Right cardiac atrium (tissue), 5 donors: Measurements from ENCODE around the gene SRC. TPM values are rescaled to one million over a fixed set of nuclear protein-coding genes. Genes with fewer than 3 reads are reported as not detected.
"Not testable (repeated sequence)": the region's sequence is repeated elsewhere in the genome, so short reads cannot be mapped to it uniquely, and the experiment has no call there.

Experiments
- ATAC-seq, 2 donors: fragments of 200-7000 bp; cut with Tn5 transposase; one replicate each; pipeline versions ENCODE4 v1.8.0 to v1.9.1; 2020; ENCODE audit warnings: moderate library complexity in 2 of 2, mild to moderate bottlenecking in 1 of 2
- DNase-seq, 3 donors: peaks; one replicate each; pipeline ENCODE4 v3.0.0-alpha.2; 2020
- H3K27ac ChIP-seq: one replicate; pipeline ENCODE4 v1.5.1; 2013; ENCODE audit warnings: mild to moderate bottlenecking, low read length, control low read depth, moderate library complexity
- H3K27me3 ChIP-seq: one replicate; pipeline ENCODE4 v1.6.1; 2013; ENCODE audit not compliant: control insufficient read depth, insufficient read depth
- H3K4me1 ChIP-seq: one replicate; pipeline ENCODE4 v1.6.1; 2013; ENCODE audit warnings: low read length; ENCODE audit not compliant: control insufficient read depth, insufficient read depth
- H3K4me3 ChIP-seq: one replicate; pipeline ENCODE4 v1.5.1; 2013; ENCODE audit warnings: low read length, control low read depth
- H3K9me3 ChIP-seq: one replicate; pipeline ENCODE4 v1.6.1; 2013; ENCODE audit warnings: low read length; ENCODE audit not compliant: control insufficient read depth
- WGBS: extraction: QIAGEN DNeasy Blood & Tissue Kit; methylation state at CpG from one replicate; pipeline ENCODE4 v1.1.7; 2013; 5-methylcytosine and 5-hydroxymethylcytosine counted together
- intact Hi-C, 4 donors: fragments of 100-400 bp; cut with DNase I; formaldehyde crosslinking; loops; one replicate each; pipeline versions ENCODE4 v1.11.0 to v1.14.0; 2022 to 2023
- polyA plus RNA-seq: library from polyadenylated mRNA; stranded (reverse); fragments of 200-250 nt; gene quantifications from one replicate; pipeline ENCODE4 v1.2.3, GENCODE V29; 2013
- total RNA-seq, 4 donors: library from RNA; stranded (reverse); fragmentation: NEBNext Ultra II Directional; extraction: Animal tissue kit (Norgen Biotek cat#: 25700); gene quantifications; one replicate each; pipeline ENCODE4 v1.2.1, GENCODE V29; 2021
- donor health status: healthy with polysubstance abuse.
- donor health status: DM: no; HTN: yes; CAD: no.
- donor health status: DM: no; HTN: no; CAD: no.
- donor health status: DM: no; HTN: yes; CAD: no; lungs with severe emphysema.
- donor health status: DM: yes; HTN: yes; CAD: no.

The SRC gene
- total and polyA plus RNA-seq, 5 donors, result 9.5 to 14.0 (median 13.1) TPM

- intact Hi-C loops, result loop anchor here in 1 of 4 donors (10.0 kb wide), 1 partner anchor 175 kb away; no protein-coding TSS in a partner anchor
- no peak overlapping the region for H3K27ac ChIP-seq
- H3K4me1 ChIP-seq, result no peaks in the 10 kb centered on the region
- no peaks in the 10 kb centered on the region for H3K9me3 ChIP-seq
- 92% methylated on average over 8 of the region's 8 CpGs for WGBS
- no peak overlapping the region for H3K4me3 ChIP-seq
- DNase-seq (no peak), ATAC-seq (no peak)
- no peaks in the 10 kb centered on the region for H3K27me3 ChIP-seq
These were observed 23.9 kb downstream of the SRC start for GRCh38 chr20:37369846-37370245.

- intact Hi-C loops, H3K4me3 ChIP-seq, H3K9me3 ChIP-seq, H3K4me1 ChIP-seq, ATAC-seq, H3K27me3 ChIP-seq, H3K27ac ChIP-seq: not testable (repeated sequence)
- DNase-seq, result peak in 1 of 3 donors; percentile 18
- WGBS, result 93% methylated on average over 9 of the region's 9 CpGs
These were observed 25.9 kb downstream of the SRC start for GRCh38 chr20:37371845-37372244.

- no peaks in the 10 kb centered on the region for H3K9me3 ChIP-seq
- no peak for ATAC-seq
- H3K4me3 ChIP-seq, result no peak overlapping the region
- no peaks in the 10 kb centered on the region for H3K4me1 ChIP-seq
- no peak for DNase-seq
- WGBS, result 93% methylated on average over 3 of the region's 3 CpGs
- intact Hi-C loops, result no loop called here
- no peak overlapping the region for H3K27ac ChIP-seq
- no peaks in the 10 kb centered on the region for H3K27me3 ChIP-seq
These were observed 26.5 kb downstream of the SRC start for GRCh38 chr20:37372441-37372840.

- H3K27me3 ChIP-seq, result no peaks in the 10 kb centered on the region
- H3K4me3 ChIP-seq, result no peak overlapping the region
- 86% methylated on average over 10 of the region's 10 CpGs for WGBS
- no peak for ATAC-seq
- no peak overlapping the region for H3K27ac ChIP-seq
- DNase-seq, result no peak
- no peaks in the 10 kb centered on the region for H3K9me3 ChIP-seq
- H3K4me1 ChIP-seq, result no peaks in the 10 kb centered on the region
- intact Hi-C loops, result no loop called here
These were observed 27.2 kb downstream of the SRC start for GRCh38 chr20:37373020-37373598.

GRCh38 chr20:37375227-37375626 lies 29.3 kb downstream of the SRC start:
- intact Hi-C loops, result no loop called here
- no peak overlapping the region for H3K27ac ChIP-seq
- H3K27me3 ChIP-seq, result no peaks in the 10 kb centered on the region
- WGBS, result 95% methylated on average over 4 of the region's 4 CpGs
- no peak for ATAC-seq
- no peak overlapping the region for H3K4me3 ChIP-seq
- H3K9me3 ChIP-seq, result no peaks in the 10 kb centered on the region
- H3K4me1 ChIP-seq, result no peaks in the 10 kb centered on the region
- DNase-seq, result no peak

GRCh38 chr20:37376324-37376723 lies 30.4 kb downstream of the SRC start:
- Histone ChIP-seq H3K27ac (no peak overlapping the region), H3K4me1 (no peaks in the 10 kb centered on the region), H3K27me3 (no peaks in the 10 kb centered on the region), H3K9me3 (no peaks in the 10 kb centered on the region), H3K4me3 (no peak overlapping the region)
- peak in 1 of 3 donors; percentile 9 for DNase-seq
- WGBS, result 94% methylated on average over 4 of the region's 4 CpGs
- intact Hi-C loops, result no loop called here
- ATAC-seq, result no peak

- H3K27me3 ChIP-seq, result no peaks in the 10 kb centered on the region
- 88% methylated on average over 6 of the region's 6 CpGs for WGBS
- H3K9me3 ChIP-seq, result no peaks in the 10 kb centered on the region
- H3K4me3 ChIP-seq, result no peak overlapping the region
- DNase-seq (peak in 1 of 3 donors; percentile 35), ATAC-seq (no peak)
- H3K27ac ChIP-seq, result no peak overlapping the region
- H3K4me1 ChIP-seq, result no peaks in the 10 kb centered on the region
- intact Hi-C loops, result no loop called here
These were observed 30.9 kb downstream of the SRC start for GRCh38 chr20:37376791-37377190.

GRCh38 chr20:37377346-37378081 lies 31.6 kb downstream of the SRC start:
- intact Hi-C loops, result no loop called here
- Histone ChIP-seq H3K4me3 (no peak overlapping the region), H3K27me3 (no peaks in the 10 kb centered on the region), H3K4me1 (no peaks in the 10 kb centered on the region), H3K27ac (no peak overlapping the region), H3K9me3 (no peaks in the 10 kb centered on the region)
- WGBS, result 87% methylated on average over 5 of the region's 5 CpGs
- ATAC-seq (no peak), DNase-seq (peak in 1 of 3 donors; percentile 22)

GRCh38 chr20:37378420-37378784 lies 32.5 kb downstream of the SRC start:
- no peak for ATAC-seq
- 86% methylated on average over 6 of the region's 6 CpGs for WGBS
- H3K4me1 ChIP-seq, result no peaks in the 10 kb centered on the region
- intact Hi-C loops, result no loop called here
- no peak for DNase-seq
- H3K9me3 ChIP-seq, result no peaks in the 10 kb centered on the region
- H3K27me3 ChIP-seq, result no peaks in the 10 kb centered on the region
- H3K4me3 ChIP-seq, result no peak overlapping the region
- no peak overlapping the region for H3K27ac ChIP-seq

GRCh38 chr20:37378785-37379598 lies 33.1 kb downstream of the SRC start:
- Histone ChIP-seq H3K27ac (no peak overlapping the region), H3K27me3 (no peaks in the 10 kb centered on the region), H3K4me3 (no peak overlapping the region), H3K9me3 (no peaks in the 10 kb centered on the region), H3K4me1 (no peaks in the 10 kb centered on the region)
- intact Hi-C loops, result no loop called here
- ATAC-seq (no peak), DNase-seq (peak in 2 of 3 donors; percentile 48 to 62)
- 71% methylated on average over 24 of the region's 24 CpGs for WGBS
